Measurements from ENCODE around the gene INCA1.
"Not testable (repeated sequence)": the region's sequence is repeated elsewhere in the genome, so short reads cannot be mapped to it uniquely, and the experiment has no call there.

The INCA1 gene, protein sequence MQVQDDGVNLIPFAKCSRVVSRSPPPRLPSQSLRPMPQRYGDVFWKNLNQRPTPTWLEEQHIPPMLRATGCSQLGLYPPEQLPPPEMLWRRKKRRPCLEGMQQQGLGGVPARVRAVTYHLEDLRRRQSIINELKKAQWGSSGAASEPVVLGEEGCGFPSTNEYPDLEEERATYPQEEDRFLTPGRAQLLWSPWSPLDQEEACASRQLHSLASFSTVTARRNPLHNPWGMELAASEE

DNA sequence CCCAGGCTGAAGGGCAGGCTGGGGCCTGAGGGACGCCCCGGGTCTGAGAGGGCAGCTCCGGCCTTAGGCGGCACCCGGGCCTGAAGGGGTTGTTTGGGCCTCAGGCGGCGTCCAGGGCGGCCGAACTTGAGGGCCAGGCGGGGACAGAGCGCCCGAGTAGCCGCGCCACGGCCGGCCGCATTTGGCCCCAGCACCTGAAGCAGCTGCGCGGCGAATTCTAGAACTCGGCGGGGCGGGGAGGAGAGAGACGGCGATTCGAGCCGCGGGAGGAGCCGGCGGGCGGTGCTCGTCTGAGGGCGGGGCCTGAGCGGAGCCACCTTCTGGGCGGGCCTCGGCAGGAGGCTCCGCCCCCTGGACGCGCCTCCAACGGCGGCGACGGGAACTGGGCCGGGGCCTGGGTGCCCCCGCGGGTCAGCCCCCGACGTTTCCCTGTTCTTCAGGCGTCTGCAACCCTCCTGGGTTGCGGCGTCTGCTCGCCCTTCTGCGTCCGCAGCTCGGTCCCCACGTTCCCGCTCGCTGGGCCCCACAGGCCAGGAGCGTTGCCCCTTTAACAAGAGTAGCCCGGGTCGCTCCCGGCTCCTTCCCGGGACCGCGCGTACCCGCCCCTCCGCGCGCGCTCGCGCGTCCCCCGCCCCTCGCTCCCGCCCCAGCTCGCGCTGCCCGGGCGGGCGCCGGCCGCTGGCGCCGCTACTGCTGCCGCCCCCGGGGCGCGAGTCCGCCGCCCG lies at the start of gene INCA1, which contains the start of gene KIF1C:
INCA1 (minus strand) TSS at position 221 of the 725 bp plus-strand sequence. CDS start 3,085 bp downstream, outside the sequence.
KIF1C (plus strand) TSS at position 649 of the 725 bp plus-strand sequence. CDS start 2,297 bp downstream, outside the sequence.
- peak; percentile 78 for DNase-seq (ENCODE audit: low read depth in 2 of 2)

DNA sequence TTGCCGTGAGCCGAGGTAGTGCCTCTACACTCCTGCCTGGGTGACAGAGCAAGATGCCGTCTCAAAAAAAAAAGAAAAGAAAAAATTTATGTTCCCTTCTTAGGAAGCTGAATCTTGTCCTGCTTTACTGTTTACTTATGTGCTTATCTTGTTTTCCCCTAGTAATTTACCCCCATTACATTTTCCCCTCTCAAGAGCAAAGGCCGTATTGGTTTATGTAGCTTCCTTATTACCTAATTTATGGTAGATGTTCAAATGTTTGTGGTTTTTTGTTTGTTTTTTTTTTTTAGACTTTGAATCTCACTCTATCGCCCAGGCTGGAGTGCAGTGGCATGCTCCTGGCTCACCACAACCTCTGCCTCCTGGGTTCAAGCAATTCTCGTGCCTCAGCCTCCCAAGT lies 48.2 kb upstream of the INCA1 start:
- DNase-seq (ENCODE audit: low read depth in 2 of 2): no peak

DNA sequence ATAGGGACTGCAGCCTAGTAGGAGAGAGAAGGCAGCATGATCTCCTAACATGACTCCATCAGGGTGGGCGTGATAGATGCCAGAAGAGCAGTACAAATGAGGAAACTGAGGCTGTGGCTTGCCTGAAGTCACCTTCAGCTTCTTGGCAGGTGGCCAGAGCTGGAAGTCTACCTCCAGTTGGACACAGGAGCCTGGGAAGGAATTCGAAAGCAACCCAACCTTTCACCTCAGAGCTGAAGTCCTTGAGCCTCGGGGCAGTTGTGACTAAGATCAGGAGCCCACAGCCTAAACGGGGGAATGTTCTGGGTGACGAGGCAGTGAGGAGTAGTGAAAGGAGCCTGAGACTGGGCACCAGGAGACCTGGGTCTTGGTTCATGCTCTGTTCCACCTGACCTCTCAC lies 47.3 kb upstream of the INCA1 start:
- no peak for DNase-seq (ENCODE audit: low read depth in 2 of 2)

DNA sequence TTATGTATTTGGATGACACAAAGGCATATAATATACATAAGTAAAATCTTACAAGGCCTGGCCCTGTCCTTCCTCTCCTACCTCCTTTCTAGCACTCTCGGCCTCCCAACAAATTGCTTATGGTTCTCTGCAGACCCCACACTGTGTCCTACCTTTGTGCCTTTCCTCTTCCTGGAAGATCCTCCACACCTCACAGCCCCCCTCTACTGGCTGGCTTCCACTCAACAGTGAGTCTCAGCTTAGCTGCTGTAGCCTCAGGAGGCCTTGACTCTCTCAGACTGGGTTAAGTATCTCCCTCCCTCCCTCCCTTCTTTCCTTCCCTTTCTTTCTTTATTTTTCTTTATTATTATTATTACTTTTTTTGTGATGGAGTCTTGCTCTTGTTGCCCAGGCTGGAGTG lies 46.2 kb upstream of the INCA1 start:
- DNase-seq (ENCODE audit: low read depth in 2 of 2): no peak

DNA sequence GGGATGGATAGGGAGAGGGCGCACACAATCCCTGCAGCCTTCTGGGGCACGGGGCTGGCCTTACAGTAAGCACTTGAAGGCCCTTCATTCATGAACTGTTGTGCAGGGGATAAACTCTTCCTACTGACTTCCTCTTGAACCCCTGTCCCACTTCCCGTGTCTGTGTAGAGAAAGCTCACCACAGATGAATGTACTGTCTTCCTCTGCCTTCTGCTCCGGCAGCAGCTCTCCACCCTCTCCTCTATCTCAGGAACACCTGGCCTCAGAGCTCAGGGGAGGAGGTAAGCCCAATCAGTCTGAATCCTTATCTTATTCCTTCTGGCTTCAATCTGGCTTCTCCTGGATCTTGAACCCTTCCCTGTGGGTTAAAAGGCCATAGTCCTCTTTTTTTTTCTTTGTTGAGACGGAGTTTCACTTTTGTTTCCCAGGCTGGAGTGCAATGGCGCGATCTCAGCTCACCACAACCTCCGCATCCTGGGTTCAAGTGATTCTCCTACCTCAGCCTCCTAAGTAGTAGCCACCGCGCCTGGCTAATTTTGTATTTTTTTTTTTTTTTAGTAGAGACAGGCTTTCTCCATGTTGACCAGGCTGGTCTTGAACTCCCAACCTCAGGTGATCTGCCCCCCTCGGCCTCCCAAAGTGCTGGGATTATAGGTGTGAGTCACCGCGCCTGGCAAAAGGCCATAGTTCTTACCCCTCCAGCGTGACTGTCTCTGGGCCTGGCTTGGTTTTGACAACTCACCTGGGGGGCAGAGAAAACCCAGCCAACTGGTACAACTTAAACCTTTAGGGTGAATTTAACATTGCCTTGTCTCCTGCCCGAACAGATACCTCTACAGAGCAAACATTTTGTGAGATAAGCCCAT lies 45.1 kb upstream of the INCA1 start:
- DNase-seq (ENCODE audit: low read depth in 2 of 2): no peak

DNA sequence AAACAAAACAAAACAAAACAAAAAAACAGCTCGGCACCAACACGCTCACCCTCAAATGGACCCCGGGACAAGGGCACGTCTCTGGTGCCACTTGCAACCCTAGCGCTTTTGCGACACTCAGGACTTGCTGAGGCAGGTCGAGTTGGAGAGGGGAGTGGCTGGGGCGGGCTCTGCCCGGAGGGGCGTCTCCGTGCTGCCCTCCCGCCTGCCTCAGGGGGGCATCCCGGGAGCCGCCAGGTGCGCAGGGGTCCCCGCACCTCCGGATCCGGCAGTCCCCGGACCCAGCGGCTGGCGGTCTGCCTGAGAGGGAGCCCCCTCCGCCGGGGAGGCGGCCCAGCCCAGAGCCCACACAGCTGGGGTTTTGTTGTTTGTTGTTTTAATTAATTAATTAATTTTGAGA lies 38.0 kb upstream of the INCA1 start, which contains the start of gene SLC52A1:
SLC52A1 (minus strand) TSS at position 112 of the 400 bp plus-strand sequence. CDS start 820 bp downstream, outside the sequence.
- DNase-seq (ENCODE audit: low read depth in 2 of 2): no peak

DNA sequence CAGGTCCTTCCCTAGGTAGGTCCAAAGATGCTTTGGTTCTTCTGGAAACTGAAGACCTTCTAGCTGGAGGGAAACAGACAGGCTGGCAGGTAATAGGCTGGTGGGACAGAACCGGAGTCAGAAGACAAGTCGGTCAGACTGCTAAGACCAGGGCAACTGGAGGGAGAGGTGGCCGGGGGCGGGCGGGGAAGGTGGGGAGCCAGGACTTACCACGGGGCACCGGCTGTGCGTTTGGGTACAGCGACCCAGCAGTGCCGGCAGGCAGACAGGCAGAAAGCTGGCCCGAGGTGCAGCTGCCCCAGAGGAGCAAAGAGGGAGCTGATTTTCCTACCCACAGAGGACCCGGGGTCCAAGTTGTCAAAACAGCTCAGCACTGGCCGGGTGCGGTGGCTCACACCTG lies 37.3 kb upstream of the INCA1 start:
- no peak for DNase-seq (ENCODE audit: low read depth in 2 of 2)

DNA sequence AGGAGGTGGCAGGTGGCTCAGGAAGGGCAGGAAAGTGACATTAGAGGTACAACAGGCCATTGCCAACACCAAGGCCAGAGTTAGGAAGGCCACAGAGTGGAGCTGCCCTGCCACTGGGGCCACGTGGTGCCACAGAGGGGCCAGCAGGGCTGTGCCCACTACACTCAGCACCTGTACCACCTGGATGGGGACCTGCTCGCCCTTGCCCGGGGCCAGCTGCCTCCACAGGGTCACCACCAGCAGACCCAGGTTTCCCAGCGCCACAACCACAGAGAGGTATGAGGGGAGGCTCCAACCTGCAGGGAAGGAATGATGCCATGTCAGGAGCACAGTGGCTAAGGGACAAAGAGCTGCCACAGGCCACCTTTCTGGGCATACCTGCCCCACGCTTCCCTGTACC lies 36.7 kb upstream of the INCA1 start:
- DNase-seq (ENCODE audit: low read depth in 2 of 2): no peak

DNA sequence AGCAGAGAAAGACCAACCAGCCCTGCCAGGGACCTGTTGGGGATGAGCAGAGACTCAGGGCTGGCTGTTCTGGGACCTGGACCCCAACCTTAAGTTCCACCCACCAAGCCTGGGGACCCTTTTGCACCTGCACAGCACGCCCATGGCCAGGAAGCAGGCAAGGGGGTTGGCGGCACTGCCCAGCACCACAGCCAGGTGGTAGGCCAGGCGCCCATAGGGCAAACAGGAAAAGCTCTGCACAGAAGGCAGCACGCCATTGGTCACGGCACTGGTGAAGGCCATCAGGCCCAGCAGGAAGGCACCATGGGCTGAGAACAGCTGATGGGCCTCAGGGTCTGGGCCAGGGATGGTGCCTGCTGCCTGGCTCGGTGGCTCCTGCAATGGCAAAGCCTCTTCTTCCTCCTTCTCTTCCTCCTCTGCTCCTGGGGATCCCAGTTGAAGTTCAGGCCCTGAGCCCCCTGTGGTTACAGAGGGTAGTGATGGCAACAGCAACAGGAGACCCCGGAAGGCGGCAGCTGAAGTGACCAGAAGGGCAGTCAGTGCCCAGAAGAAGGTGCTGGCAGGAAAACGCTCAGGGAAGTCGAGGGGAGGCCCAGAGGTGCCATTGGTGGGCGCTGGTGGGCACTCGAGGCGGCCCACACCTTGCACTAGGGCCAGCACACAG lies 36.2 kb upstream of the INCA1 start:
- DNase-seq (ENCODE audit: low read depth in 2 of 2): no peak

DNA sequence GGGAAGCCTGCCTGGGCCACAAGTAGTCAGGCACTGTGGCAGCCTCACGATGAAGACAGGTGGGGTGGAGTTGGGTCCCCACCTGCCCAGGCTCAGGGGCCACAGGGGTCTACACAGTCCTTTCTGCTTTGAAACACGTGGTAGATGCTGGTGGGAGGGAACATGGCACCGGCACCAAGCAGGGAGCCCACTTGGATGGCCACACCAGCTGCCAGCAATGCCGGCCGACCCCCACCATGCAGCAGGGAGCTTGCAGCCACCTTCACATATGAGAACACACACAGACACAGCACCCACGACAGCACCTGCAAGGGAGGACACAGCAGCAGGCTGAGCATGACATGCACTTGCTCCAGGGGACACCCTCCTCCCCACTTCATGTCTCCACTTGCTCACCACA lies 35.5 kb upstream of the INCA1 start:
- no peak for DNase-seq (ENCODE audit: low read depth in 2 of 2)

DNA sequence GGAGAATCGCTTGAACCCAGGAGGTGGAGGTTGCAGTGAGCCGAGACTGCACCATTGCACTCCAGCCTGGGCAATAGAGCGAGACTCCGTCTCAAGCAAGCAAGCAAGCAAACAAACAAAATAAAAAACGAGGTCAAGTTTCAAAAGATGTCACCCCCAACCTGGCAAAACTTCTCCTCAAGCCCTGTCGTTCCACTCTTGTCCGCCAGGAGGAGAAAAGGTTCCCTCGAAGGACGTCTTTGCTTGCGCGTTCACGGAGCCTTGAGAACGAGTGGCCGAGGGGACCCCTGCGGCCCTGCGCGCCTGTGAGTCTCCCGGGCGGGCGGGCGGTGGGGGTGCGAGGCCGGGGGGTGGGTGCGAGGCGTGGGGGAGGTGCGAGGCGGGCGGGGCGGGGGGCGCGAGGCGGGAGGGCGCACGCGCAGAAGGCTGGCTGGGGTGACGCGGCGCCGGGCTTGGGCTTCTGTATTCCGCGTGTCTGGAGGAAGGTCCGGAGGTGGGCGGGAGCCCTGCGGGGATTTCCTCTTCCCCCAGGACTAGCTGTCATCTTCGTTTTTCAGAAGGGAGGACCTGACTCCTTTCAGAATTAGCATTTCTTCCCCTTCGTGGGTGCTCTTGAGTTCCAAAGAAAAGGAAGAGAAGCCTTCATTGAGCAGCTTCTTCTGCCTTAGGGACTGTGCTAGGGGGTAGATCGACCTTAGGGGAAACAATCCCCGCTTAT lies 34.2 kb upstream of the INCA1 start:
- peak; percentile 55 to 71 for DNase-seq (ENCODE audit: low read depth in 2 of 2)

DNA sequence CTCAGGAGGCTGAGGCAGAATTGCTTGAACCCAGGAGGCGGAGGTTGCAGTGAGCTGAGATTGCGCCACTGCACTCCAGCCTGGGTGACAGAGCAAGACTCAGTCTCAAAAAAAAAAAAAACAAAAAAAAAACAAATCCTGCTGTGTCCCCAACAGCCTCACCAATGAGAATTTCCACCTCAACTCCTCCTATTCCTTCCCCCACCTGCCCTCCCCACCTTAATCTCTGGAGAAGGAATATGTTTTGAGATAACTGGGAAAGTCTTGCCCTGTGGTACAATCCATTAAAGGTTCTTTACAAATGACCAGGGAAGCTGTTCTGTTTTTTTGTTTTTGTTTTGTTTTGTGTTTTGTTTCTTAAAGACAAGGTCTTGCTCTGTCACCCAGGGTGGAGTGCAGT lies 32.8 kb upstream of the INCA1 start:
- not testable (repeated sequence) for DNase-seq (ENCODE audit: low read depth in 2 of 2)

DNA sequence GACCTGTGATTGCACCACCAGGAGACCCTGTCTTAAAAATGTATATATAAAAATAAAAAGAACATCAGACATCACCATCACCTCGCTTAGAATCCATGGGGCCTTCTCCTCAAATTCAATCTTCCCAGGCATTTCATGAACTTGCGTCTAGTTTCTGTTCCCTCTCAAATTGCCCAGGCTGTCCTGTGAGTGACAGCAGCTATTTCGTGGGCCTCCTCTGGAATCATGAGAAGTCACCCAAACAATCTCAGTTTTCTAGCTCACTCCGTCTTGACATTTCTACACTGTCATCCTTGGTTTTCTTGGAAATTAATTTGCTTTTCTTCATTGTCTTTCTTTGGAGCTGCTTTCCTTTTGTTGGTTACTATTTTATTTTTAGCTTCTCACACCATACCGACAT lies 30.6 kb upstream of the INCA1 start:
- no peak for DNase-seq (ENCODE audit: low read depth in 2 of 2)

DNA sequence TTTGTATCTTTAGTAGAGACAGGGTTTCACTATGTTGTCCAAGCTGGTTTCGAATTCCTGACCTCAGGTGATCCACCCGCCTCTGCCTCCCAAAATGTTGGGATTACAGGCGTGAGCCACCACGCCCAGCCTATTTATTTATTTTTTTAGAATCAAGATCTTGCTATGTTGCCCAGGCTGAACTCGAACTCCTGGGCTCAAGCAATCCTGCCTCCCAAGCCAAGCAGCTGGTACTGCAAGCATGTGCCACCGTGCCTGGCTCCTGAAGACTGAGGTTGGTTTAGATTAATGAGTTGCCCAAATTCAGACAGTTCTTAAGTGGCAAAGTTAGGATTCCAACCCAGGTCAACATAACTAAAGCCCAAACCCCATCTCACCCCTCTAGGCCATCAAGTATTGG lies 30.0 kb upstream of the INCA1 start:
- DNase-seq (ENCODE audit: low read depth in 2 of 2): no peak

DNA sequence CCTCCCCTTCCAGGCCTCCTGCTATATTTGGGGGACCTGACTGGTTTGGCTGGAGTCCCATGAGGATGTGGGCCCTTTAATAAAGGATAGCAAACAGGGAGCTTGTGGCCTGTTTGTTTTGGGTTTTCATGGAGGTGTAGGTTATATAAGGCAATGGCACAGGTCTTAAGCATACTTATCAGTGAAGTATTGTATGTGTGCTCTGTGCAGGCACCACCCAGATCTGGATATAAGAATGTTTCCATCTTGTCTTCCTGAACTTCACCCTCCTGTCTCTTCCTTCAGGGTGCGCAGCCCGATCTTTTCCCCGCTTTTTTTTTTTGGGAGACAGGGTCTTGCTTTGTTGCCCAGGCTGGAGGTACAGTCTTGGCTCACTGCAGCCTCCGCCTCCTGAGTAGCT lies 27.3 kb upstream of the INCA1 start:
- no peak for DNase-seq (ENCODE audit: low read depth in 2 of 2)

DNA sequence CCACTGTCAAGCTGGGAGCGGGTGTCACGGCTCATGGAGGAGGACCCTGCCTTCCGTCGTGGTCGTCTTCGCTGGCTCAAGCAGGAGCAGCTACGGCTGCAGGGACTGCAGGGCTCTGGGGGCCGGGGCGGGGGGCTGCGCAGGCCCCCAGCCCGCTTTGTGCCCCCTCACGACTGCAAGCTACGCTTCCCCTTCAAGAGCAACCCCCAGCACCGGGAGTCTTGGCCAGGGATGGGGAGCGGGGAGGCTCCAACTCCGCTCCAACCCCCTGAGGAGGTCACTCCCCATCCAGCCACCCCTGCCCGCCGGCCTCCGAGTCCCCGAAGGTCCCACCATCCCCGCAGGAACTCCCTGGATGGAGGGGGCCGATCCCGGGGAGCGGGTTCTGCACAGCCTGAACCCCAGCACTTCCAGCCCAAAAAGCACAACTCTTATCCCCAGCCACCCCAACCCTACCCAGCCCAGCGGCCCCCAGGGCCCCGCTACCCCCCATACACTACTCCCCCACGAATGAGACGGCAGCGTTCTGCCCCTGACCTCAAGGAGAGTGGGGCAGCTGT lies 26.3 kb upstream of the INCA1 start:
- DNase-seq (ENCODE audit: low read depth in 2 of 2): no peak

DNA sequence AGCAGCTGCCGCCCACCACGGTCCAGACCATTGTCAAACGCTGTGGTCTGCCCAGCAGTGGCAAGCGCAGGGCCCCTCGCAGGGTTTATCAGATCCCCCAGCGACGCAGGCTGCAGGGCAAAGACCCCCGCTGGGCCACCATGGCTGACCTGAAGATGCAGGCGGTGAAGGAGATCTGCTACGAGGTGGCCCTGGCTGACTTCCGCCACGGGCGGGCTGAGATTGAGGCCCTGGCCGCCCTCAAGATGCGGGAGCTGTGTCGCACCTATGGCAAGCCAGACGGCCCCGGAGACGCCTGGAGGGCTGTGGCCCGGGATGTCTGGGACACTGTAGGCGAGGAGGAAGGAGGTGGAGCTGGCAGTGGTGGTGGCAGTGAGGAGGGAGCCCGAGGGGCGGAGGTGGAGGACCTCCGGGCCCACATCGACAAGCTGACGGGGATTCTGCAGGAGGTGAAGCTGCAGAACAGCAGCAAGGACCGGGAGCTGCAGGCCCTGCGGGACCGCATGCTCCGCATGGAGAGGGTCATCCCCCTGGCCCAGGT lies 24.9 kb upstream of the INCA1 start:
- DNase-seq (ENCODE audit: low read depth in 2 of 2): no peak

DNA sequence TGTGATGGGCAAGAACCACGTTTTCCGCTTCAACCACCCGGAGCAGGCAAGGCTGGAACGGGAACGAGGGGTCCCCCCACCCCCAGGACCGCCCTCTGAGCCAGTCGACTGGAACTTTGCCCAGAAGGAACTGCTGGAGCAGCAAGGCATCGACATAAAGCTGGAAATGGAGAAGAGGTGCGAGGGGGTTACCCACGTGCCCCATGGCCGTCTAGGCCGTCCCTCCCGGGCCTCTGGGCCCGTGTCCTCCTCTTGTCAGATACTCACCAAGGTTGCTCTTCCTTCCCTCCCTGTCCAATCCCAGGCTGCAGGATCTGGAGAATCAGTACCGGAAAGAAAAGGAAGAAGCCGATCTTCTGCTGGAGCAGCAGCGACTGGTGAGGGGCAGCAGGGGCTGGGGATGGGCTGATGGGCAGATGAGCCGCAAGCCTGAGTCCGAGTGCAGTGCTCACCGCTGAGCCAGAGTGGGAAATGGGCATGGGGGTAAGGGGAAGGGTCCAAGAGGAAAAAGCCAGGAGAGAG lies 23.2 kb upstream of the INCA1 start:
- no peak for DNase-seq (ENCODE audit: low read depth in 2 of 2)

DNA sequence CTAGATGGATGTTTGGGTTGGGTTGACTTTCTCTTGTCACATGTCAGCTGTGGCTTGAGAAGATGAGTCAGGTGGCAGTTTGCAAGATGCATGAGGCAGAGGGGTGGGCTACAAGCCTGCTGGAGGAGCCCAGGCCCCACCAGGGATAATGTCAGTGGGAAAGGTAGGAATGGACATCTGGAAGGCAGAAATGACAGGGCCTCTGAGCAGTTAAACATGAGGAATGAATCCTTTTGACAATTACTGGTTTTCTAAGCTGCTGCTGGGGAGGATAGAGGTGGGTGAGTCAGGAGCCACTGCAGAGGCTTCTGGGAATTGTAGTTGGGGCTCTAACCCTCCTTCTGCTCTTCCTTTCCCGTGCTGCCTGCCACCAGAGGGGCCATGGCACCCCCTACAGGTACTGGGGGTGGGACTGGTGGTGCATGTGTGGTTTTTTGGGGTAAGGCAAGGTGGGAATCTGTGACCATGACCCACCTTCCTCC lies 22.2 kb upstream of the INCA1 start:
- DNase-seq (ENCODE audit: low read depth in 2 of 2): no peak

DNA sequence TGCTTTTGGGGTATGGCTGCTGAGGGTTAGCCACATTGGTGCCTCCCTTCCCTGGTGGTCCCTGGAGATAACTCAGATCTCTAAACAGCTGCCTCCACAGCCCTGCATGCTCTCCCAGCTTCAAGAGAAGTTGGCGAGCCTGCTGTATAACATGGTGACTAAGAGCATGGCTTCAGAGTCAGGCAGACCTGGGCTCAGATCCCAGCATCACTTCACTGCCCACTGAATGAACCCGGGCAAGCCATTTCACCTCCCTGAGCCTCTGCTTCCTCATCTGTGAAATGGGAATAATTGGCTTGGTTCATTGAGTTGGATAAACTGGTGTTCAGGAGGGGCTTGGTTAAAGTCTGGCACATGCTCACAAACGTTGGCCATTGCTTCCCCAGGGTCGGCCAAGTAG lies 17.0 kb upstream of the INCA1 start:
- DNase-seq (ENCODE audit: low read depth in 2 of 2): no peak
